B cell (primary cell): ENCODE measurements around the gene MMP21. TPM values are rescaled to one million over a fixed set of nuclear protein-coding genes. Genes with fewer than 3 reads are reported as not detected.

Experiments
- ATAC-seq: fragments of 200-7000 bp; cut with Tn5 transposase; one replicate; pipeline ENCODE4 v1.10.0; 2021; ENCODE audit warnings: low read depth, mild to moderate bottlenecking, moderate number of reproducible peaks, moderate library complexity
- CTCF ChIA-PET: fragments of 350-600 bp; sonication (Branson Sonifier 250); formaldehyde crosslinking; loops from one replicate; lab custom pipeline; 2021; ENCODE audit warnings: antibody characterized with exemption, inconsistent platforms; lab: Charles Lee
- POLR2A ChIA-PET: fragments of 350-600 bp; sonication (Branson Sonifier 250); formaldehyde crosslinking; loops from one replicate; lab custom pipeline; 2021; ENCODE audit warnings: antibody characterized with exemption; lab: Charles Lee
- DNase-seq: peaks from one replicate; pipeline ENCODE4 v3.0.0; 2013
- H2AFZ ChIP-seq: 2 replicates; pipeline ENCODE4 v1.6.1; 2012; ENCODE audit warnings: mild to moderate bottlenecking, low read depth, low read length; ENCODE audit not compliant: insufficient read depth, poor library complexity, severe bottlenecking
- H3K27ac ChIP-seq, 2 donors: 1 replicate in 1 of 2; 2 replicates in 1 of 2; pipeline ENCODE4 v1.5.1; 2012 to 2013; ENCODE audit warnings: low read length in 2 of 2, mild to moderate bottlenecking in 2 of 2, moderate library complexity in 1 of 2
- H3K27me3 ChIP-seq, 4 experiments: fragments of 200-600 bp in 1 of 4; sonication (generic) in 1 of 4; replicated peaks in 1 of 4; 1 replicate in 2 of 4; 2 replicates in 2 of 4; pipeline versions ENCODE4 v1.6.1 to v1.7.0; 2013 to 2016; ENCODE audit warnings: low read length in 3 of 4, mild to moderate bottlenecking in 2 of 4, mixed read lengths in 1 of 4, moderate library complexity in 1 of 4; ENCODE audit not compliant: insufficient read depth in 4 of 4, control insufficient read depth in 3 of 4; ENCODE audit errors: control extremely low read depth in 1 of 4
- H3K36me3 ChIP-seq, 2 experiments: replicated peaks in 1 of 2; 1 replicate in 1 of 2; 2 replicates in 1 of 2; pipeline versions ENCODE4 v1.6.1 to v1.7.1; 2013; ENCODE audit warnings: low read length in 1 of 2; ENCODE audit not compliant: insufficient read depth in 2 of 2, control insufficient read depth in 1 of 2; ENCODE audit errors: control extremely low read depth in 1 of 2, extremely low read depth in 1 of 2
- H3K4me1 ChIP-seq, 2 donors: fragments of 200-600 bp in 1 of 2; sonication (generic) in 1 of 2; 1 replicate in 1 of 2; 2 replicates in 1 of 2; pipeline versions ENCODE4 v1.5.1 to v1.6.1; 2013 to 2017; ENCODE audit warnings: low read length in 2 of 2; ENCODE audit not compliant: control insufficient read depth in 2 of 2, insufficient read depth in 2 of 2
- H3K4me2 ChIP-seq: replicated peaks from 2 replicates; pipeline ENCODE3; 2012; ENCODE audit warnings: mild to moderate bottlenecking, low read depth, low read length; ENCODE audit not compliant: poor library complexity, severe bottlenecking
- H3K4me3 ChIP-seq, 5 experiments: fragments of 200-600 bp in 1 of 5; sonication (generic) in 1 of 5; 1 replicate in 3 of 5; 2 replicates in 2 of 5; pipeline versions ENCODE4 v1.5.1 to v1.7.0; 2011 to 2016; ENCODE audit warnings: low read length in 4 of 5, mild to moderate bottlenecking in 4 of 5, low read depth in 2 of 5, control low read depth in 1 of 5, moderate library complexity in 1 of 5; ENCODE audit not compliant: insufficient read depth in 1 of 5; ENCODE audit errors: control extremely low read depth in 1 of 5, extremely low read depth in 1 of 5
- H3K79me2 ChIP-seq: fragments of 200-600 bp; sonication (generic); one replicate; pipeline ENCODE4 v1.6.0; 2016; ENCODE audit warnings: low read length; ENCODE audit not compliant: control insufficient read depth, insufficient read depth
- H3K9ac ChIP-seq: fragments of 200-600 bp; sonication (generic); 2 replicates; pipeline ENCODE4 v1.6.1; 2017; ENCODE audit warnings: mild to moderate bottlenecking, low read length, moderate library complexity
- H3K9me3 ChIP-seq, 3 donors: one replicate each; pipeline versions ENCODE4 v1.6.1 to v1.7.1; 2013; ENCODE audit warnings: low read length in 2 of 3; ENCODE audit not compliant: control insufficient read depth in 2 of 3, insufficient read depth in 1 of 3; ENCODE audit errors: control extremely low read depth in 1 of 3
- H4K20me1 ChIP-seq: 2 replicates; pipeline ENCODE4 v1.6.0; 2012; ENCODE audit warnings: mild to moderate bottlenecking, low read length; ENCODE audit not compliant: insufficient read depth, control insufficient read depth, poor library complexity, severe bottlenecking
- H3K27ac Mint-ChIP-seq: one replicate; pipeline ENCODE4 v1.8.0; 2021; ENCODE audit warnings: mixed read lengths
- H3K27me3 Mint-ChIP-seq: one replicate; pipeline ENCODE4 v1.8.0; 2021; ENCODE audit warnings: mixed read lengths
- H3K4me1 Mint-ChIP-seq: one replicate; pipeline ENCODE4 v1.8.0; 2021; ENCODE audit warnings: mixed read lengths
- H3K4me3 Mint-ChIP-seq: one replicate; pipeline ENCODE4 v1.8.0; 2021; ENCODE audit warnings: mixed read lengths
- H3K9me3 Mint-ChIP-seq: one replicate; pipeline ENCODE4 v1.8.0; 2022; ENCODE audit warnings: mixed read lengths; ENCODE audit not compliant: insufficient read depth
- CTCF ChIP-seq: fragments of 200-600 bp; IDR thresholded peaks from one replicate; pipeline ENCODE4 v1.8.0; 2022; ENCODE audit warnings: antibody characterized with exemption, mild to moderate bottlenecking
- EZH2 ChIP-seq: IDR thresholded peaks from 2 replicates; pipeline ENCODE4 v1.6.1; 2012; ENCODE audit warnings: borderline replicate concordance, low read depth, mild to moderate bottlenecking, moderate library complexity, low read length; ENCODE audit not compliant: insufficient read depth, poor library complexity, severe bottlenecking
- WGBS: methylation state at CpG from one replicate; pipeline ENCODE4 v1.1.5; 2013; ENCODE audit warnings: missing lambda C conversion rate; ENCODE audit not compliant: insufficient coverage; 5-methylcytosine and 5-hydroxymethylcytosine counted together
- intact Hi-C: fragments of 100-400 bp; cut with micrococcal nuclease; formaldehyde crosslinking; loops from one replicate; pipeline ENCODE4 v1.10.0; 2022
- polyA plus RNA-seq: library from polyadenylated mRNA; depleted of rRNA; stranded (reverse); fragments of >200 nt; gene quantifications from 2 replicates; pipeline ENCODE4 v1.2.3, GENCODE V29; 2012
- total RNA-seq, 2 donors: library from RNA; stranded (reverse); fragments of 120-200 nt in 1 of 2; gene quantifications; 1 replicate in 1 of 2; 2 replicates in 1 of 2; pipeline versions ENCODE4 v1.2.3 to v1.2.4, GENCODE V29; 2013 to 2022

Gene MMP21
- total and polyA plus RNA-seq, 2 donors (not counting 1 experiment from before 2014, with no cell fraction given): 0.15 to 0.18 TPM

- no peak overlapping the region for H2AFZ ChIP-seq
- Mint-ChIP-seq H3K4me1 (no peaks in the 10 kb centered on the region), H3K4me3 (no peak overlapping the region), H3K9me3 (no peaks in the 10 kb centered on the region), H3K27me3 (peaks cover 4% of the 10 kb centered on the region), H3K27ac (no peak overlapping the region)
- DNase-seq: no peak
- no peak overlapping the region for H3K4me2 ChIP-seq
- ChIA-PET CTCF (no interaction called here), POLR2A (no interaction called here)
- TF ChIP-seq CTCF (no peak), EZH2 (no peak)
- no peak for ATAC-seq
- H3K9me3 ChIP-seq: no peaks in the 10 kb centered on the region
- intact Hi-C loops: no loop called here
- no peaks in the 10 kb centered on the region for H3K4me1 ChIP-seq
- H3K27ac ChIP-seq: no peak overlapping the region
- H3K36me3 ChIP-seq: no peaks in the 10 kb centered on the region
- 95% methylated on average over 32 of the region's 32 CpGs for WGBS
- no peak overlapping the region for H3K9ac ChIP-seq
- H4K20me1 ChIP-seq: no peaks in the 10 kb centered on the region
- H3K79me2 ChIP-seq: no peaks in the 10 kb centered on the region
- no peak overlapping the region for H3K4me3 ChIP-seq
- H3K27me3 ChIP-seq: no peaks in the 10 kb centered on the region
Measured at GRCh38 chr10:125774581-125775191, 935 bp downstream of the MMP21 start.

DNA sequence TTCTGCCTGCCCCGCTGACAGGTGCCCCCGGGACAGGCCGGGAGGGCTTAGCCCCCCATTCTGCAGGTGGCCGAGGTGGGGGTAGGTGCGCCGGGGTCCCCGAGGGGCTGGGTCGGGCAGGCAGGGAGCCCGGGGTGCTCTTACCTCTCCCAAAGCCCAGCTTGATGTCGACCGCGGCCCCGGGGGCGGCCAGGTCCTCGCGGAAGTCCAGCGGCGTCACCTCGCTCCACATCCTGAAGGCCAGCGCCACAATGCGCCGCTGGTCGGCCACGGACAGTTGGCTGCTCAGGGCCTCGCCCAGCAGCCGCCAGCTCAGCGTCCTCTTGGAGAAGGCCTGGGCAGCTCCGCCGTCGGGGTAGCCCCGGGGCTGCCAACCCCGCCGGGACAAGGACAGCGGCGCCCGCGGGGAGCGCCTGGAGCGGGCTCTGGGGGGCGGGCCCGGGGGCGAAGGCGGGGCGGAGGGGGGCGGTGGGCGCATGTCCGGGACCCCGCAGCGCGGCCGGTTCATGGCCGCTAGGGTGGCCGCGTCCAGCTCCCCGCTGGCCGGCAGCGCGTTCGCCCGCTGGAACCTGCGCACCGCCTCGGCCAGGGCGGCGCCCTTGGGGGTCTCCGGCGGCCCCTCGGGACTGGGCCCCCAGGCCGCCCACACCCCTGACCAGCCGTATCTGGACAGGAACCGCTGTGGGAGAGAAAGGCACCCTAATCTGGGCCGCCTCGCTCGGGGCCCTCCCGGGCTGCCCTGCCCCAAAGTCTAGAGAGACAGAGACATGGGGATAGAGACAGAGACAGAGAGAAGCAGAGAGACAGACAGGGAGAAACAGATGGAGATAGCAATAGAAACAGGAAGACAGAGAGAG lies 1.7 kb downstream of the MMP21 start:
- H3K27ac ChIP-seq: no peak overlapping the region
- Mint-ChIP-seq H3K9me3 (no peaks in the 10 kb centered on the region), H3K27me3 (peaks cover 4% of the 10 kb centered on the region), H3K27ac (no peak overlapping the region), H3K4me1 (no peaks in the 10 kb centered on the region), H3K4me3 (no peak overlapping the region)
- intact Hi-C loops: no loop called here
- ATAC-seq (no peak), DNase-seq (no peak)
- no peak for TF ChIP-seq EZH2
- no peak for TF ChIP-seq CTCF
- H3K4me3 ChIP-seq: no peak overlapping the region
- no peaks in the 10 kb centered on the region for H3K36me3 ChIP-seq
- POLR2A ChIA-PET: no interaction called here
- CTCF ChIA-PET: no interaction called here
- H3K4me1 ChIP-seq: no peaks in the 10 kb centered on the region
- H3K4me2 ChIP-seq: no peak overlapping the region
- no peaks in the 10 kb centered on the region for H4K20me1 ChIP-seq
- H3K9me3 ChIP-seq: no peaks in the 10 kb centered on the region
- no peak overlapping the region for H3K9ac ChIP-seq
- no peak overlapping the region for H2AFZ ChIP-seq
- no peaks in the 10 kb centered on the region for H3K27me3 ChIP-seq
- H3K79me2 ChIP-seq: no peaks in the 10 kb centered on the region
- WGBS: 71% methylated on average over 66 of the region's 75 CpGs
